HG03457 (cell line): ENCODE measurements around the gene MCF2L.
"Not testable (repeated sequence)": the region's sequence is repeated elsewhere in the genome, so short reads cannot be mapped to it uniquely, and the experiment has no call there.

Experiments used
- ATAC-seq: cut with Tn5 transposase; IDR thresholded peaks from one replicate; pipeline ENCODE4 v1.9.1; 2021; ENCODE audit warnings: moderate number of reproducible peaks; ENCODE audit not compliant: unreplicated experiment

The MCF2L gene

GRCh38 chr13:113089693-113090414, 120.8 kb downstream of the MCF2L start:
- ATAC-seq = no peak

DNA sequence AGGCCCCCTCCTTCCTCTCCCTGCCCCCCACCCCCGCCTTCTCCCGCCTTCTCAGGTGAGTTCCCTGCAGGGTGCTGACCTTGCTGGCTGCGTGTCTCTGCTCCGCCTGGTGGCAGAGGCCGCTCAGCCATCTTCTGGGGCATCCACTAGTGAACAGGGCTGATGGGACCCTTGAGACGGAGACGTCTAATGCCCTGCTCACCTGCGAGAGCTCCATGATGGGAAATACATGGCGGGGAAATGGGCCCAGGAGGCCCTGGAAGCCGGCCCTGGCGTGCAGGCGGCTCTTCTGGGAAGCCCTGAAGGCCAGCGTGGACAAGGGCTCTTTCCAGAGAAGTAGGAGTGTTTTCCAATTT, 121.4 kb downstream of the MCF2L start:
- no peak for ATAC-seq

GRCh38 chr13:113090806-113091205, 121.8 kb downstream of the MCF2L start:
- no peak for ATAC-seq

- ATAC-seq = no peak
Measured at GRCh38 chr13:113091211-113091771, 122.3 kb downstream of the MCF2L start.

DNA sequence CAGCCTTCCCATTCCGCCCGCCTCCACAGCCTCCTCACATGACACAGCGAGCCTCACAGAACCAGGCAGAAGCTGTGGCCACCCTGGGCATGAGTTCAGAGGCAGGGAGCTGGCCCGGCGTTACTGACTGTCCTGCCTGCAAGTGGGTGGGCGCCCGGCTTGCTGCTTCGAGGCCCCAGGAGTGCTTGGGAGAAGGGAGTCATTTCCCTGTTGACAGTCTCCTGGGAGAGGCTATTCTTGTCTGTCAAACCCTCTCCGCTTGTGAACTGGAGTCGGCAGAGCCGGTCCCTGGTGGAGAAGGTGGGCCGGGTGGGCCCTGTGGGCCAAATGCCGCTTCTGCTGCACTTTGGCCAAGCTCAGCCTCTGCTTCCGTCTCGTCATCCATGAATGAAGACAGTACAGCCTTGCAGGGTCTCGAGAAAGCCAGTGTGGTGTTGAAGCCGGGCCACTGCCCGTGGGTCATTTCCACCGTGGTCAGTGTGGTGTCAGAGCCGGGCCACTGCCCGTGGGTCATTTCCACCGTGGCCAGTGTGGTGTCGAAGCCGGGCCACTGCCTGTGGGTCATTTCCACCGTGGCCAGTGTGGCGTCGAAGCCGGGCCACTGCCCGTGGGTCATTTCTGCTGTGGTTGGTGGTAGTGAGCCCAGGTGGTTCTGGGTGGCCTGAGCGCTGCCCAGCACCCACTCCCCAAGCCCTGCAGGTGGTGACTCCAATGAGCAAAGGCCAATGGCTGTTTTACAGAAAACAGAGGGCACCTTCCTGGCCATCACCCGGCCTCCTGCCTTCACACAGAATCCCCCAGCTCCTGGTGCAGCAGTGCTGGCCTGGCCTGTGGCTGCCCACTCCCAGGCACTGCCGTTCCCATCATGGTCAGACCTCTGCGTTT, 123.1 kb downstream of the MCF2L start:
- ATAC-seq = no peak

DNA sequence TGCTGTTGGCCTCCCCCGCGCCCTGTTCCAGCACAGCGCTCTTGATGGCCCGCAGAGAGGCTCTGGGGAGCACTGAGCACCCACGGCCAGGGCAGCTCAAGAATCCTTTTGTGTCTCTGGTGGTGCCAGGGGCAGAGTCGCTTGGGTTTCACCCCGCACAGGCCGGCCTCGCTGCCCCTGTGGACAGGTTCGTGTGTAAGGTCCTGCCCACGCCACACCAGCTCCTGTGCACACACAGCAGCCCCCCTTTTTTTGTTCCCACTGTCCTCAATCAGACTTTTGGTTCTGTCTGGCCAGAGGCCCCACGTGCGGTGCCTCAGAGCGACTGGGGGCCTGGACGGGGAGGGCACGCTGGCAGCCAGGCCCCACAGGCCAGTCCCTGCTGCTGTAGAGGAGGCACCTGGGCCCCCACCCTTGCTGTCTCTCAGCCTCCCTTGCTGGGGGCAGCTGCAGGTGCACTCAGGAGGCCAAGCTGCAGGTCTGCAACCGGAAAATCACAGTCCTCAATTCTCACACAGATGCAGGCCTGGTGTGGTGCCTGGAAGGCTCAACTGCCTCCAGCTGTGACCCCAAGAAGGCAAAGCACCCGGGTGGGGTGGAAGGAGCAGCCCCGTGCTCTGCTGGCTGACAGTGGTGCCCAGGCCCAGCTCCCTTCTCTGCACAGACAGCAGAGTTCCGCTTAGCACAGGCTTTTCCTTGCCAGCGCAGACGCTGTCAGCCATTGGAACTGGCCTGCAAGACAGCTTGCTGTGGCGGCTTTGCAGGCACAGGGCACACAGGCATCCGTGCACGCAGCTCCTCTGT, 124.0 kb downstream of the MCF2L start:
- ATAC-seq = no peak

- ATAC-seq = no peak
Measured at GRCh38 chr13:113093580-113094409, 124.8 kb downstream of the MCF2L start.

DNA sequence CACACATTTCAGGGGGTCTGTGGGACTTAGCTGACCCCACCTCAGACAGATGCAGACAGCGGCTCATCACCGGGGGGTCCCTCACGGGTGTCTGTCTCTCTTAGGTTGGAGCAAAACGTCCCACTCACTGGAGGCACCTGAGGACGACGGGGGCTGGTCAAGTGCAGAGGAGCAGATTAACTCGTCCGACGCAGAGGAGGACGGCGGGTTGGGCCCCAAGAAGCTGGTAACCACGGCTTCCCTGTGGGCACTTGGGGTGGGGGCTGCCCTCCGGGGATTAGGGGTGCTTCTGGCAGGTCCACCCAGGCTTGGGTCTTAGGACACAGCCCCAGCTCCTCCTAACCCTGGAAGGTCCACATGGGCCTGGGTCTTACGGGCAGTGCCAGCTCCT, 125.4 kb downstream of the MCF2L start:
- no peak for ATAC-seq

- ATAC-seq = no peak
Measured at GRCh38 chr13:113095146-113096051, 126.4 kb downstream of the MCF2L start.

DNA sequence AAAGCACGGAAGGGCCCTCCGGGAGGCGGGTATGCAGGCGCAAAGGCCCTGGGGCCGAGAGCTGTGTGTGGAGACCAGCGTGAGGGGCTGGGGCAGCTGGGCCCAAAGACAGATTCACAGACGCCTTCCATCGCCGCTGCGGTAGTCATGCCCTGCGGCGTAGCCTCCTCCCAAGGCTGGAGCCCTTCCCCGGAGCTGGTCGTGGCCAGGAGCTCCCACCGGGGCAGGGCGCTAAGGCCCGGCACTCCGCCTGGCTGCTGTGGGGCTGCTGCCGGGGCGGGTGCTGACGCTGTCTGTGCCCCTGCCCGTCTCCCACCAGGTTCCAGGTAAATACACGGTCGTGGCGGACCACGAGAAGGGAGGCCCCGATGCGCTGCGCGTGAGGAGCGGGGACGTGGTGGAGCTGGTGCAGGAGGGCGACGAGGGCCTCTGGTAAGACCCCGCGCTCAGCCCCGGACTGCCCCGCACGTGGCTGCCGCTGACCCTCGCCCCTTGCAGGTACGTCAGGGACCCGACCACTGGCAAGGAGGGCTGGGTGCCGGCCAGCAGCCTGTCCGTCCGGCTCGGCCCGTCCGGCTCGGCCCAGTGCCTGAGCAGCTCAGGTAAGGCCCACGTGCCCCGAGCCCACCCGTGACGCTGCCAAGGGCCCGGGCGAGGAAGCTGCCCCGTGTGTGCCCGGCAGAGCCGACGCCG, 127.2 kb downstream of the MCF2L start:
- ATAC-seq = no peak

- ATAC-seq = no peak
Measured at GRCh38 chr13:113096745-113097305, 127.8 kb downstream of the MCF2L start.

DNA sequence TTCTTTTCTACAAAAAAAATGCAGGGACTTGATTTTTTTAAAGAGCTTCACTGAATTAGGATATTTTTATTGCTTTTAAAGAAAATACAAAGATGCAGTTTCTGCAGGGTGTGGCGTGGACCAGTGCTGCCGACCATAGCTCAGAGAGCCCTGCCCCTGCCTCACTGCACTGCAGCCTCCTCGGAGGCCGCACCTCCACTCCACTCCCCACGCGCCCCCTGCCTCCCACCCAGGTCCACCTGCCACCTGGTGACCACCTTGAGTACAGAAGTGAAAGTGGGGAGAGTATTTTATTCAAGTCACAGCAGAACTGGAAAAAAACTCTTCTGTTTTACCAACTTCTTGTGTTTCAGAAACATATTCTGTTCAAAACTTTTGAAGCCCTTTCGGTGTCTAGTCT, 128.6 kb downstream of the MCF2L start:
- ATAC-seq = no peak

DNA sequence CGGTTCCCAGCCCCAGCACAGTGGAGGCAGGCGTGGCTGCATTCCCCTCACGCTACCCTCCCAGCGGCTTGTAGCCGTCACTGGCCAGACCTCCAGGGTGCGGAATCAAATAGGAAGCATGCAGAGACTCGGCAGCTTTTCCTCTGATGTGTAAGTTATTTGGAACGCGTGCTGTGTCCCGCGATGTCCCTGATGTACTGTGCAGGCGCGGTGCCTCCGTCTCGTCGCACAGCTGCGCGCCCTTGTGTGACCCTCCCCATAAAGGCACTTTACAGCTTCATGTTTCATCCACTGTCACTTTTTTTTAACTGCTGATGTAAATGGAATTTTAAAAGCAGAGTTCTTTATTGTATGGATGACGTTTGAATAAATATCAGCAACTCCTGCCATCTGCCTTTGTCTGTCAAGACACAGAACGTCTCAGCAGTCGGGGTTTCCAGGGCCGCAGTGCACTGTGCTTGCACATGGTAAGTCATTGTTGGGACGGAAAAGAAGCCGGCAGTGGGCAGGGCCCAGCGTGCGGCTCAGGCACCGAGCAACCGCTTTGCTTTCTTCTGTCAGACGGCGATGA, 129.2 kb downstream of the MCF2L start:
- ATAC-seq = no peak

- no peak for ATAC-seq
Measured at GRCh38 chr13:113099142-113099541, 130.1 kb downstream of the MCF2L start.

DNA sequence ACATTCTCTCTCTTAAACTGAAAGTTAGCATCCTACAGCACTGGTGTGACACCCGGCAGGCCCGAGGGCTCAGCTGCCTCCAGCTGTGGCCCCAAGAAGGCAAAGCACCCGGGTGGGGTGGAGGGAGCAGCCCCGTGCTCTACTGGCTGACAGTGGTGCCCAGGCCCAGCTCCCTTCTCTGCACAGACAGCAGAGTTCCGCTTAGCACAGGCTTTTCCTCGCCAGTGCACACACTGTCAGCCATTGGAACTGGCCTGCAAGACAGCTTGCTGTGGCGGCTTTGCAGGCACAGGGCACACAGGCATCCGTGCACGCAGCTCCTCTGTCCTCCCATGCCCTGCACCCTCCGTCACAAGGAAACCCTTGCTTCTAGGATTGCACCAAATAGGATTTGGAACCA, 133.3 kb downstream of the MCF2L start:
- ATAC-seq = not testable (repeated sequence)

- ATAC-seq = no peak
Measured at GRCh38 chr13:113102727-113103126, 133.7 kb downstream of the MCF2L start.

DNA sequence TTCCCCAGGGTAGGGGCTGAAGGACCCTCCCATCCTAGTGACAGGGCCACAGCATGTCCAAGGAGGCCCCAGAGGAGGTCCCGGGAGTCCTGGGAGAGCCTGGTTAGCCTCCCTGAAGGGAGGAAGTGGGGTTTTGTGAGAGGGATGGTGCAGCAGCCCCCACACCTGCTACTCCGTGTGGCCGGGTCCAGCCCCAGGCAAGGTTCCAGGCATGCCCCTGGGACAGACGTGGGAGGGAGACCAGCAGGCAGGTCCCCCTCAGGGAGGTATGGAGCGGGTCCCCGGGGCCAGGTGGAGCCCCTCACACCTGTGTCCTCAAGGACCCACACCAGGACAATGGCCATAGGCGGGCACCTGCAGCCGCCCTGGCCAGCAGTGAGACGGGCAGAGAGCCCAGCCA, 134.6 kb downstream of the MCF2L start:
- no peak for ATAC-seq
